Liver (tissue), 9 donors: ENCODE data around the gene PPP2CA. TPM values are rescaled to one million over a fixed set of nuclear protein-coding genes. Genes with fewer than 3 reads are reported as not detected.

Experiments
- DNase-seq: peaks from one replicate; pipeline ENCODE4 v3.0.0-alpha.2; 2017; ENCODE audit warnings: low spot score
- H3K27ac ChIP-seq, 2 donors: one replicate each; pipeline ENCODE4 v1.7.0; 2013; ENCODE audit warnings: inconsistent platforms in 2 of 2, low read length in 2 of 2, control low read depth in 1 of 2, low read depth in 1 of 2, mild to moderate bottlenecking in 1 of 2
- H3K27me3 ChIP-seq, 4 donors: one replicate each; pipeline versions ENCODE4 v1.6.1 to v1.7.0; 2013; ENCODE audit warnings: low read length in 3 of 4, inconsistent platforms in 1 of 4, mild to moderate bottlenecking in 1 of 4, moderate library complexity in 1 of 4; ENCODE audit not compliant: control insufficient read depth in 4 of 4, insufficient read depth in 4 of 4
- H3K36me3 ChIP-seq, 4 donors: one replicate each; pipeline versions ENCODE4 v1.6.1 to v1.7.0; 2013; ENCODE audit warnings: low read length in 3 of 4, mild to moderate bottlenecking in 3 of 4, low read depth in 1 of 4, moderate library complexity in 1 of 4; ENCODE audit not compliant: control insufficient read depth in 4 of 4, insufficient read depth in 3 of 4
- H3K4me1 ChIP-seq, 4 donors: one replicate each; pipeline versions ENCODE4 v1.6.1 to v1.7.0; 2013; ENCODE audit warnings: low read length in 3 of 4, mild to moderate bottlenecking in 3 of 4, moderate library complexity in 1 of 4; ENCODE audit not compliant: control insufficient read depth in 4 of 4, insufficient read depth in 4 of 4
- H3K4me3 ChIP-seq, 3 donors: one replicate each; pipeline versions ENCODE4 v1.6.1 to v1.7.0; 2013; ENCODE audit warnings: low read length in 3 of 3, control low read depth in 1 of 3, low read depth in 1 of 3, mild to moderate bottlenecking in 1 of 3
- H3K9ac ChIP-seq, 2 donors: one replicate each; pipeline ENCODE4 v1.7.0; 2013; ENCODE audit warnings: low read length in 2 of 2, mild to moderate bottlenecking in 2 of 2, moderate library complexity in 2 of 2, control low read depth in 1 of 2, low read depth in 1 of 2
- H3K9me3 ChIP-seq, 4 donors: one replicate each; pipeline versions ENCODE4 v1.6.1 to v1.7.0; 2013; ENCODE audit warnings: low read length in 3 of 4; ENCODE audit not compliant: control insufficient read depth in 4 of 4
- ATF3 ChIP-seq: IDR thresholded peaks from 2 replicates; pipeline ENCODE4 v1.6.1; 2016; ENCODE audit warnings: antibody characterized with exemption
- CTCF ChIP-seq: fragments of 150-350 bp; IDR thresholded peaks from 2 replicates; pipeline ENCODE4 v1.5.1; 2017; ENCODE audit warnings: improper control_type of control experiment, low read depth, low read length; ENCODE audit not compliant: missing input control
- EGR1 ChIP-seq, 2 donors: IDR thresholded peaks; 2 replicates each; pipeline ENCODE4 v1.6.1; 2016 to 2018; ENCODE audit warnings: antibody characterized with exemption in 2 of 2, low read depth in 2 of 2
- FOXA1 ChIP-seq: IDR thresholded peaks from 2 replicates; pipeline ENCODE4 v1.6.1; 2016; ENCODE audit warnings: antibody characterized with exemption
- FOXA2 ChIP-seq: IDR thresholded peaks from 2 replicates; pipeline ENCODE4 v1.6.1; 2016; ENCODE audit warnings: antibody characterized with exemption
- GABPA ChIP-seq, 2 donors: IDR thresholded peaks in 1 of 2; conservative IDR thresholded peaks in 1 of 2; 2 replicates each; pipeline ENCODE4 v1.6.1; 2016; ENCODE audit warnings: antibody characterized with exemption in 2 of 2, mild to moderate bottlenecking in 1 of 2, moderate library complexity in 1 of 2
- HNF4A ChIP-seq, 2 donors: conservative IDR thresholded peaks; 2 replicates each; pipeline ENCODE4 v1.6.1; 2016; ENCODE audit warnings: antibody characterized with exemption in 2 of 2, mild to moderate bottlenecking in 2 of 2
- HNF4G ChIP-seq: IDR thresholded peaks from 2 replicates; pipeline ENCODE4 v1.6.1; 2016; ENCODE audit warnings: antibody characterized with exemption
- JUND ChIP-seq, 2 donors: IDR thresholded peaks; 2 replicates each; pipeline ENCODE4 v1.6.1; 2016; ENCODE audit warnings: antibody characterized with exemption in 2 of 2
- NR2F2 ChIP-seq: IDR thresholded peaks from 2 replicates; pipeline ENCODE4 v1.6.1; 2016; ENCODE audit warnings: antibody characterized with exemption
- RAD21 ChIP-seq, 2 donors: IDR thresholded peaks; 2 replicates each; pipeline ENCODE4 v1.6.1; 2016; ENCODE audit warnings: antibody characterized with exemption in 2 of 2, mild to moderate bottlenecking in 2 of 2
- RXRA ChIP-seq, 2 donors: IDR thresholded peaks; 2 replicates each; pipeline ENCODE4 v1.6.1; 2017 to 2018; ENCODE audit warnings: antibody characterized with exemption in 2 of 2, mild to moderate bottlenecking in 1 of 2
- SP1 ChIP-seq: IDR thresholded peaks from 2 replicates; pipeline ENCODE4 v1.6.1; 2018; ENCODE audit warnings: antibody characterized with exemption, mild to moderate bottlenecking
- WGBS: extraction: QIAGEN DNeasy Blood & Tissue Kit; methylation state at CpG from one replicate; pipeline ENCODE4 v1.1.7; 2013; 5-methylcytosine and 5-hydroxymethylcytosine counted together
- polyA plus RNA-seq, 2 donors: library from polyadenylated mRNA; stranded (reverse) in 1 of 2; unstranded in 1 of 2; fragments of 200-250 nt in 1 of 2; fragments of >200 nt in 1 of 2; fragmentation: Nextera tagmentation in 1 of 2; extraction: Ambion mirVana in 1 of 2; gene quantifications; one replicate each; pipeline versions ENCODE4 v1.2.1 to v1.2.3, GENCODE V29; 2013 to 2015
- total RNA-seq, 2 donors: library from RNA; depleted of rRNA; stranded (reverse); fragments of >200 nt; gene quantifications; one replicate each; pipeline ENCODE4 v1.2.3, GENCODE V29; 2014
- TF ChIP-seq, protein P1 (sequence below): IDR thresholded peaks from 2 replicates; pipeline ENCODE4 v1.6.1; 2016; ENCODE audit warnings: antibody characterized with exemption
- TF ChIP-seq, protein P2 (sequence below): IDR thresholded peaks from 2 replicates; pipeline ENCODE4 v1.6.1; 2016; ENCODE audit warnings: antibody characterized with exemption
- TF ChIP-seq, protein P3 (sequence below): IDR thresholded peaks from 2 replicates; pipeline ENCODE4 v1.6.1; 2016; ENCODE audit warnings: antibody characterized with exemption, mild to moderate bottlenecking
- donor health status: healthy.
- donor health status: healthy.
- donor health status: healthy.
- donor health status: healthy.
- donor health status: healthy.

The PPP2CA gene
- total and polyA plus RNA-seq, 4 donors, result 43.3 to 71.6 (median 55.1) TPM

DNA sequence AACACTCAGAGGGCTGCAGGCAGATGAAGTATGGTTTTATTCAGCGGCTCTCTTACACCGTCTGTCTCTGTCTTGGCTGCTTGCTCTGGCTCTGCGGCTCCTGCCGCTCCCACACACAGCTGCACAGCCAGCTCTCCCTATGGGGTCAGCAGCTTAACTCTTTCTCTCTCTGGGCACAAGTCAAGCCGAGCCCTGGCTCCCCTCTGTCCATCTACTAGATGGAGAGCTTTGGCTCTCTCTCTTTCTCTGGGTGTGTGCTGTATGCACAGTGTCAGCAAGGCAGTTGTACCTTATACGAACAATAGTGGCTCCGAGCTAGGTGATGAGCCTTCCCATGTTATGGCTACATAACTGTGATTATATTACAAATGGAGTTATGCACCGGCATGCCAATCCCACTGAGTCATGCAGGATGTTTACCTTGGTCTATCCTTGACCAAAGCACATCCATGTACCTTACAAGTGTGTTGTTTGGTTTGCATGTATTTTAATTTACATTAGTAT lies 19.3 kb upstream of the PPP2CA start:
- no peak for DNase-seq
- H3K9ac ChIP-seq, result no peak overlapping the region
- WGBS, result 80% methylated on average over 8 of the region's 8 CpGs
- peaks cover 0 to 4% (median 0%) of the 10 kb centered on the region in 4 donors for H3K4me1 ChIP-seq
- TF ChIP-seq GABPA (IDR thresholded peaks at IDR 0.05 in 1 of 2, conservative IDR thresholded peaks at IDR 0.05 in 1 of 2), result no peak
- no peak for TF ChIP-seq NR2F2
- TF ChIP-seq JUND (IDR thresholded peaks at IDR 0.05), result no peak
- no peak for TF ChIP-seq FOXA2
- no peak for TF ChIP-seq RAD21 (IDR thresholded peaks at IDR 0.05)
- no peak for TF ChIP-seq RXRA (IDR thresholded peaks at IDR 0.05)
- no peak for TF ChIP-seq CTCF
- no peak for TF ChIP-seq HNF4A (conservative IDR thresholded peaks at IDR 0.05)
- TF ChIP-seq ATF3, result no peak
- TF ChIP-seq FOXA1, result no peak
- H3K27me3 ChIP-seq, result no peaks in the 10 kb centered on the region
- H3K36me3 ChIP-seq, result no peaks in the 10 kb centered on the region
- no peaks in the 10 kb centered on the region for H3K9me3 ChIP-seq
- H3K27ac ChIP-seq, result no peak overlapping the region
- H3K4me3 ChIP-seq, result no peak overlapping the region

DNA sequence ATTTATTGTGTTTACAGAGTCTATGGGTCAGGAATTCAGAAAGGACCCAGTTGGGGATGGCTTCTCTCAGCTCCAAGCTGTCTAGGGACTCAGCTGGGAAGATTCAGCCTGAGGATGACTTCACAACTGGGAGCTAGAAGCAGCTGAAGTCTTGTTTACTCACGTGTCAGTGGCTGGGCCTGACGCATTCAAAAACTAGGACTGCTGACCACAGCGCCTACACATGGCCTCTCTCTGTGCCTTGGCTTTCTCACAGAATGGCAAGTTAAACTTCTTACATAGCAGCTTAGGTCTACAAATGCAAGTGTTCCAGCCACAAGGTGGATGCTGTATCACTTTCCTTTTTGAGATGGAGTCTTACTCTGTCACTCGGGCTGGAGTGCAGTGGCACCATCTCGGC lies 16.3 kb upstream of the PPP2CA start:
- Histone ChIP-seq H3K4me3 (no peak overlapping the region), H3K27ac (no peak overlapping the region), H3K9ac (no peak overlapping the region), H3K36me3 (no peaks in the 10 kb centered on the region), H3K27me3 (no peaks in the 10 kb centered on the region), H3K4me1 (peaks cover 0 to 4% (median 0%) of the 10 kb centered on the region in 4 donors), H3K9me3 (no peaks in the 10 kb centered on the region)
- TF ChIP-seq, protein P1, sequence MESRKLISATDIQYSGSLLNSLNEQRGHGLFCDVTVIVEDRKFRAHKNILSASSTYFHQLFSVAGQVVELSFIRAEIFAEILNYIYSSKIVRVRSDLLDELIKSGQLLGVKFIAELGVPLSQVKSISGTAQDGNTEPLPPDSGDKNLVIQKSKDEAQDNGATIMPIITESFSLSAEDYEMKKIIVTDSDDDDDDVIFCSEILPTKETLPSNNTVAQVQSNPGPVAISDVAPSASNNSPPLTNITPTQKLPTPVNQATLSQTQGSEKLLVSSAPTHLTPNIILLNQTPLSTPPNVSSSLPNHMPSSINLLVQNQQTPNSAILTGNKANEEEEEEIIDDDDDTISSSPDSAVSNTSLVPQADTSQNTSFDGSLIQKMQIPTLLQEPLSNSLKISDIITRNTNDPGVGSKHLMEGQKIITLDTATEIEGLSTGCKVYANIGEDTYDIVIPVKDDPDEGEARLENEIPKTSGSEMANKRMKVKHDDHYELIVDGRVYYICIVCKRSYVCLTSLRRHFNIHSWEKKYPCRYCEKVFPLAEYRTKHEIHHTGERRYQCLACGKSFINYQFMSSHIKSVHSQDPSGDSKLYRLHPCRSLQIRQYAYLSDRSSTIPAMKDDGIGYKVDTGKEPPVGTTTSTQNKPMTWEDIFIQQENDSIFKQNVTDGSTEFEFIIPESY, result no peak
- no peak for TF ChIP-seq EGR1 (IDR thresholded peaks at IDR 0.05; ENCODE audit: low read depth in 2 of 2)
- TF ChIP-seq NR2F2, result no peak
- no peak for TF ChIP-seq HNF4G
- no peak for TF ChIP-seq RXRA (IDR thresholded peaks at IDR 0.05)
- TF ChIP-seq, protein P2, sequence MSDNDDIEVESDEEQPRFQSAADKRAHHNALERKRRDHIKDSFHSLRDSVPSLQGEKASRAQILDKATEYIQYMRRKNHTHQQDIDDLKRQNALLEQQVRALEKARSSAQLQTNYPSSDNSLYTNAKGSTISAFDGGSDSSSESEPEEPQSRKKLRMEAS, result no peak
- TF ChIP-seq SP1, result no peak
- TF ChIP-seq CTCF, result no peak
- TF ChIP-seq, protein P3, sequence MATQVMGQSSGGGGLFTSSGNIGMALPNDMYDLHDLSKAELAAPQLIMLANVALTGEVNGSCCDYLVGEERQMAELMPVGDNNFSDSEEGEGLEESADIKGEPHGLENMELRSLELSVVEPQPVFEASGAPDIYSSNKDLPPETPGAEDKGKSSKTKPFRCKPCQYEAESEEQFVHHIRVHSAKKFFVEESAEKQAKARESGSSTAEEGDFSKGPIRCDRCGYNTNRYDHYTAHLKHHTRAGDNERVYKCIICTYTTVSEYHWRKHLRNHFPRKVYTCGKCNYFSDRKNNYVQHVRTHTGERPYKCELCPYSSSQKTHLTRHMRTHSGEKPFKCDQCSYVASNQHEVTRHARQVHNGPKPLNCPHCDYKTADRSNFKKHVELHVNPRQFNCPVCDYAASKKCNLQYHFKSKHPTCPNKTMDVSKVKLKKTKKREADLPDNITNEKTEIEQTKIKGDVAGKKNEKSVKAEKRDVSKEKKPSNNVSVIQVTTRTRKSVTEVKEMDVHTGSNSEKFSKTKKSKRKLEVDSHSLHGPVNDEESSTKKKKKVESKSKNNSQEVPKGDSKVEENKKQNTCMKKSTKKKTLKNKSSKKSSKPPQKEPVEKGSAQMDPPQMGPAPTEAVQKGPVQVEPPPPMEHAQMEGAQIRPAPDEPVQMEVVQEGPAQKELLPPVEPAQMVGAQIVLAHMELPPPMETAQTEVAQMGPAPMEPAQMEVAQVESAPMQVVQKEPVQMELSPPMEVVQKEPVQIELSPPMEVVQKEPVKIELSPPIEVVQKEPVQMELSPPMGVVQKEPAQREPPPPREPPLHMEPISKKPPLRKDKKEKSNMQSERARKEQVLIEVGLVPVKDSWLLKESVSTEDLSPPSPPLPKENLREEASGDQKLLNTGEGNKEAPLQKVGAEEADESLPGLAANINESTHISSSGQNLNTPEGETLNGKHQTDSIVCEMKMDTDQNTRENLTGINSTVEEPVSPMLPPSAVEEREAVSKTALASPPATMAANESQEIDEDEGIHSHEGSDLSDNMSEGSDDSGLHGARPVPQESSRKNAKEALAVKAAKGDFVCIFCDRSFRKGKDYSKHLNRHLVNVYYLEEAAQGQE, result no peak
- WGBS, result 91% methylated on average over 5 of the region's 5 CpGs
- no peak for DNase-seq
